CD4-positive, CD25-positive, alpha-beta regulatory T cell (primary cell): ENCODE measurements around the gene CTF1. TPM values are rescaled to one million over a fixed set of nuclear protein-coding genes. Genes with fewer than 3 reads are reported as not detected.
A peak's percentile ranks its signal among the peaks of the same experiment; 100 is the strongest.

ENCODE experiments used
- ATAC-seq, 2 donors: fragments of 150-1000 bp; cut with Tn5 transposase; one replicate each; pipeline ENCODE4 v1.10.0; 2021; ENCODE audit warnings: low read depth in 2 of 2, moderate number of reproducible peaks in 2 of 2, moderate library complexity in 1 of 2
- DNase-seq, 3 donors: peaks; one replicate each; pipeline versions ENCODE4 v3.0.0 to v3.0.0-alpha.2; 2012 to 2022; ENCODE audit warnings: mixed read lengths in 1 of 3
- H3K27ac ChIP-seq: one replicate; pipeline ENCODE4 v1.7.0; 2013; ENCODE audit warnings: mild to moderate bottlenecking, low read length; ENCODE audit not compliant: insufficient read depth, poor library complexity, severe bottlenecking
- H3K27me3 ChIP-seq: one replicate; pipeline ENCODE4 v1.7.0; 2013; ENCODE audit warnings: low read length; ENCODE audit not compliant: control insufficient read depth, insufficient read depth
- H3K36me3 ChIP-seq: one replicate; pipeline ENCODE4 v1.7.0; 2013; ENCODE audit warnings: mild to moderate bottlenecking, low read length, moderate library complexity; ENCODE audit not compliant: control insufficient read depth, insufficient read depth
- H3K4me1 ChIP-seq: 2 replicates; pipeline ENCODE4 v1.7.0; 2013; ENCODE audit warnings: mild to moderate bottlenecking, low read length; ENCODE audit not compliant: insufficient read depth, control insufficient read depth, poor library complexity, severe bottlenecking
- H3K4me3 ChIP-seq: one replicate; pipeline ENCODE4 v1.7.0; 2013; ENCODE audit warnings: low read depth, mild to moderate bottlenecking, low read length, moderate library complexity
- H3K9me3 ChIP-seq, 2 experiments: 1 replicate in 1 of 2; 2 replicates in 1 of 2; pipeline ENCODE4 v1.7.0; 2013; ENCODE audit warnings: low read length in 2 of 2, mild to moderate bottlenecking in 1 of 2, moderate library complexity in 1 of 2; ENCODE audit not compliant: control insufficient read depth in 2 of 2
- H3K27ac Mint-ChIP-seq, 3 donors: one replicate each; pipeline ENCODE4 v1.8.0; 2020 to 2022; ENCODE audit warnings: mild to moderate bottlenecking in 3 of 3, mixed read lengths in 3 of 3, moderate library complexity in 2 of 3
- H3K27me3 Mint-ChIP-seq: one replicate; pipeline ENCODE4 v1.8.0; 2022; ENCODE audit warnings: mild to moderate bottlenecking, mixed read lengths
- H3K36me3 Mint-ChIP-seq: one replicate; pipeline ENCODE4 v1.8.0; 2020; ENCODE audit warnings: mixed read lengths
- H3K4me1 Mint-ChIP-seq, 4 donors: one replicate each; pipeline ENCODE4 v1.8.0; 2020 to 2022; ENCODE audit warnings: mixed read lengths in 4 of 4, mild to moderate bottlenecking in 1 of 4
- H3K4me3 Mint-ChIP-seq, 4 donors: one replicate each; pipeline ENCODE4 v1.8.0; 2020 to 2022; ENCODE audit warnings: mild to moderate bottlenecking in 4 of 4, mixed read lengths in 4 of 4, moderate library complexity in 3 of 4
- H3K9me3 Mint-ChIP-seq, 7 donors: one replicate each; pipeline ENCODE4 v1.8.0; 2020 to 2022; ENCODE audit warnings: mixed read lengths in 7 of 7, mild to moderate bottlenecking in 3 of 7, moderate library complexity in 2 of 7
- polyA plus RNA-seq, 4 donors: library from polyadenylated mRNA; unstranded; fragments of 300-500 nt; fragmentation: Illumina TruSeq; gene quantifications; one replicate each; pipeline ENCODE4 v1.2.3, GENCODE V29; 2021
- total RNA-seq: library from RNA; stranded (reverse); gene quantifications from one replicate; pipeline ENCODE4 v1.2.3, GENCODE V29; 2022

Gene CTF1
- total and polyA plus RNA-seq, 5 donors from 2014 or later: 0.30 TPM; not detected in 4

- Histone ChIP-seq H3K36me3 (no peaks in the 10 kb centered on the region), H3K9me3 (no peaks in the 10 kb centered on the region), H3K4me1 (peaks cover 32% of the 10 kb centered on the region), H3K27ac (peak overlapping the region; percentile 51), H3K4me3 (no peak overlapping the region), H3K27me3 (no peaks in the 10 kb centered on the region)
- peaks cover 4% of the 10 kb centered on the region for H3K36me3 Mint-ChIP-seq
- no peak for ATAC-seq
- peak overlapping the region in 2 of 3 donors; percentile 52 to 94 for H3K27ac Mint-ChIP-seq
- no peaks in the 10 kb centered on the region for H3K9me3 Mint-ChIP-seq
- peak overlapping the region; percentile 75 to 87 (median 82) for H3K4me3 Mint-ChIP-seq
- peaks cover 11 to 53% (median 24%) of the 10 kb centered on the region in 4 donors for H3K4me1 Mint-ChIP-seq
- DNase-seq: peak in 1 of 3 donors; percentile 60
- H3K27me3 Mint-ChIP-seq: peaks cover 4% of the 10 kb centered on the region
These were observed 670 bp upstream of the CTF1 start for GRCh38 chr16:30895627-30896260.

GRCh38 chr16:30896889-30897733, 697 bp downstream of the CTF1 start:
- Histone ChIP-seq H3K4me1 (peaks cover 36% of the 10 kb centered on the region), H3K27me3 (no peaks in the 10 kb centered on the region), H3K4me3 (peak overlapping the region; percentile 37), H3K27ac (peak overlapping the region; percentile 51), H3K9me3 (no peaks in the 10 kb centered on the region), H3K36me3 (no peaks in the 10 kb centered on the region)
- DNase-seq: peak; percentile 66 to 89 (median 73)
- Mint-ChIP-seq H3K27ac (peak overlapping the region; percentile 73 to 88 (median 87)), H3K36me3 (no peaks in the 10 kb centered on the region), H3K4me3 (peak overlapping the region; percentile 54 to 93 (median 66)), H3K27me3 (peaks cover 4% of the 10 kb centered on the region), H3K4me1 (peaks cover 15 to 58% (median 24%) of the 10 kb centered on the region in 4 donors), H3K9me3 (no peaks in the 10 kb centered on the region)
- peak; percentile 56 to 59 for ATAC-seq

- Mint-ChIP-seq H3K9me3 (no peaks in the 10 kb centered on the region), H3K27ac (peak overlapping the region in 1 of 3 donors; percentile 77), H3K4me1 (peaks cover 17 to 60% (median 29%) of the 10 kb centered on the region in 4 donors), H3K27me3 (no peaks in the 10 kb centered on the region), H3K36me3 (no peaks in the 10 kb centered on the region), H3K4me3 (peak overlapping the region in 1 of 4 donors; percentile 73)
- no peak for ATAC-seq
- no peak overlapping the region for H3K27ac ChIP-seq
- peaks cover 37% of the 10 kb centered on the region for H3K4me1 ChIP-seq
- DNase-seq: no peak
- no peaks in the 10 kb centered on the region for H3K27me3 ChIP-seq
- no peak overlapping the region for H3K4me3 ChIP-seq
- no peaks in the 10 kb centered on the region for H3K36me3 ChIP-seq
- no peaks in the 10 kb centered on the region for H3K9me3 ChIP-seq
These were observed 3.4 kb downstream of the CTF1 start for GRCh38 chr16:30899794-30900193.

DNA sequence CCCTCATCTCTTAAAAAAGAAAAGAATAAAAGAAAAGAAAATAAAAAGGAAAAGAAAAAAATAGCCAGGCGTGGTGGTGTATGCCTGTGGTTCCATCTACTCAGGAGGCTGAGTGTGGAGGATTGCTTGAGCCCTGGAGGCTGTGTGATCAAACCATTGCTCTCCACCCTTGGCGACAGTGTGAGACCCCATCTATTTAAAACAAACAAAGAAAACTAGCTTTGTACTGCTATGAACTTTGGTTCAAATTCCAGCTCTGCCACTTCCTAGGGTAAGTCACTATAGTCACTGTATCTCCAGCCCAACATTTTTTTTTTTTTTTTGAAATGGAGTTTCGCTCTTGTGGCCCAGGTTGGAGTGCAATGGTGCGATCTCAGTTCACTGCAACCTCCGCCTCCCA, 4.2 kb downstream of the CTF1 start:
- Mint-ChIP-seq H3K4me3 (peak overlapping the region in 2 of 4 donors; percentile 73 to 93), H3K36me3 (no peaks in the 10 kb centered on the region), H3K4me1 (peaks cover 11 to 54% (median 26%) of the 10 kb centered on the region in 4 donors), H3K27ac (no peak overlapping the region), H3K9me3 (no peaks in the 10 kb centered on the region), H3K27me3 (no peaks in the 10 kb centered on the region)
- no peak for DNase-seq
- H3K36me3 ChIP-seq: no peaks in the 10 kb centered on the region
- H3K27ac ChIP-seq: no peak overlapping the region
- ATAC-seq: no peak
- no peaks in the 10 kb centered on the region for H3K9me3 ChIP-seq
- H3K4me3 ChIP-seq: no peak overlapping the region
- no peaks in the 10 kb centered on the region for H3K27me3 ChIP-seq
- peaks cover 37% of the 10 kb centered on the region for H3K4me1 ChIP-seq

GRCh38 chr16:30901201-30902028, 5.0 kb downstream of the CTF1 start:
- H3K27ac ChIP-seq: peak overlapping the region; percentile 47
- H3K4me3 ChIP-seq: peak overlapping the region; percentile 72
- Mint-ChIP-seq H3K36me3 (no peaks in the 10 kb centered on the region), H3K27me3 (no peaks in the 10 kb centered on the region), H3K4me3 (peak overlapping the region; percentile 73 to 93 (median 82)), H3K27ac (peak overlapping the region in 2 of 3 donors; percentile 52 to 64), H3K4me1 (peaks cover 8 to 46% (median 22%) of the 10 kb centered on the region in 4 donors), H3K9me3 (no peaks in the 10 kb centered on the region)
- no peaks in the 10 kb centered on the region for H3K36me3 ChIP-seq
- H3K9me3 ChIP-seq: no peaks in the 10 kb centered on the region
- no peak for ATAC-seq
- DNase-seq: peak in 2 of 3 donors; percentile 20 to 68
- peaks cover 32% of the 10 kb centered on the region for H3K4me1 ChIP-seq
- H3K27me3 ChIP-seq: no peaks in the 10 kb centered on the region

- Mint-ChIP-seq H3K9me3 (no peaks in the 10 kb centered on the region), H3K27ac (peak overlapping the region; percentile 95 to 99 (median 97)), H3K4me3 (peak overlapping the region; percentile 92 to 97 (median 94)), H3K4me1 (peaks cover 5 to 39% (median 20%) of the 10 kb centered on the region in 4 donors), H3K27me3 (no peaks in the 10 kb centered on the region), H3K36me3 (no peaks in the 10 kb centered on the region)
- Histone ChIP-seq H3K36me3 (no peaks in the 10 kb centered on the region), H3K27me3 (no peaks in the 10 kb centered on the region), H3K4me1 (peaks cover 25% of the 10 kb centered on the region), H3K4me3 (peak overlapping the region; percentile 72), H3K9me3 (no peaks in the 10 kb centered on the region), H3K27ac (peak overlapping the region; percentile 69)
- DNase-seq (peak; percentile 34 to 73 (median 64)), ATAC-seq (peak; percentile 82 to 86)
These were observed 5.9 kb downstream of the CTF1 start for GRCh38 chr16:30902029-30902972.
